ENCODE measurements around the gene LONP1. TPM values are rescaled to one million over a fixed set of nuclear protein-coding genes. Genes with fewer than 3 reads are reported as not detected.
"Not testable (repeated sequence)": the region's sequence is repeated elsewhere in the genome, so short reads cannot be mapped to it uniquely, and the experiment has no call there.

LONP1 gene, protein sequence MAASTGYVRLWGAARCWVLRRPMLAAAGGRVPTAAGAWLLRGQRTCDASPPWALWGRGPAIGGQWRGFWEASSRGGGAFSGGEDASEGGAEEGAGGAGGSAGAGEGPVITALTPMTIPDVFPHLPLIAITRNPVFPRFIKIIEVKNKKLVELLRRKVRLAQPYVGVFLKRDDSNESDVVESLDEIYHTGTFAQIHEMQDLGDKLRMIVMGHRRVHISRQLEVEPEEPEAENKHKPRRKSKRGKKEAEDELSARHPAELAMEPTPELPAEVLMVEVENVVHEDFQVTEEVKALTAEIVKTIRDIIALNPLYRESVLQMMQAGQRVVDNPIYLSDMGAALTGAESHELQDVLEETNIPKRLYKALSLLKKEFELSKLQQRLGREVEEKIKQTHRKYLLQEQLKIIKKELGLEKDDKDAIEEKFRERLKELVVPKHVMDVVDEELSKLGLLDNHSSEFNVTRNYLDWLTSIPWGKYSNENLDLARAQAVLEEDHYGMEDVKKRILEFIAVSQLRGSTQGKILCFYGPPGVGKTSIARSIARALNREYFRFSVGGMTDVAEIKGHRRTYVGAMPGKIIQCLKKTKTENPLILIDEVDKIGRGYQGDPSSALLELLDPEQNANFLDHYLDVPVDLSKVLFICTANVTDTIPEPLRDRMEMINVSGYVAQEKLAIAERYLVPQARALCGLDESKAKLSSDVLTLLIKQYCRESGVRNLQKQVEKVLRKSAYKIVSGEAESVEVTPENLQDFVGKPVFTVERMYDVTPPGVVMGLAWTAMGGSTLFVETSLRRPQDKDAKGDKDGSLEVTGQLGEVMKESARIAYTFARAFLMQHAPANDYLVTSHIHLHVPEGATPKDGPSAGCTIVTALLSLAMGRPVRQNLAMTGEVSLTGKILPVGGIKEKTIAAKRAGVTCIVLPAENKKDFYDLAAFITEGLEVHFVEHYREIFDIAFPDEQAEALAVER
- 53.5 and 54.0 TPM in 2 replicates for total RNA-seq (2014; rRNA removed; shearing (Covaris generic))

DNA sequence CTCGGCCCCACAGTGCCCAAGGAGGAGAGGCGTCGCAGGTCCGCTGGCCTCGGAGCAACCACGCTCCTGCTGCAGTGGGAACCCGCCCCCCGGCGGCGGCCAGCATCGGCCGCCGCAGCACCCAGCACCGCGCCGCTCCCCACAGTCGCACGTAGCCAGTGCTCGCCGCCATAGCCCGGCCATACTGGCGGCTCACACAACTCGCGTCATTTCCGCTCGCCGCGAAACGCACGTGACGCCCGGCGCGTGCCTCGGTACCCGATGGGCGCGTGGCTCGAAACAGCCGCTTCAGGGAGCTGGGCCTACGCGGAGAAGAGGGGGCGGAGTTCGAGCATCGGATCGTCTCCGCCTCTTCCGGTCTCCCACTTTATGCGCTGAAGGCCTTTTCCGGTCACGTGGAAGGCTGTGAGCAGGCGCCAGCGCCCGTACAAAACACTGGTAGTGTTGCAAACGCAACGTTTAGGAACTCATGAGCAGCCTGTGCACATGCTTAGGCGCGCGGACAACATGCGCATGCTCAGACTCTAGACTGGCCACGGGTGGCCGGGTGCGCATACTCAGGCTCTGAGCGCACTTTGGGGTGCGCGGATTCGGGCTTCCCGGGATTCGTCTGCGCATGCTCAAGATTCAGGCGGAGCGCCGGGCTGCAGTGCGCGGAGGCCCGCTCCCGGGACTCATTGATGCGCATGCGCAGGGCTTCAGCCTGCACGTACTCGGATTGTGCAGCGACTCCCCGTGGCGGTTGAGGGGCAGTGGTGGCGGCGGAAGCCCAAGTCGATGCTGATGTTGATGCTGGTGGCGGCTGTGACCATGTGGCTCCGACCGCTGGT is at the start of gene LONP1, which contains the start of gene CATSPERD:
TSS of gene LONP1 (minus strand) at position 186 of the 830 bp plus-strand sequence. CDS start at position 172, 14 bp downstream.
TSS of gene CATSPERD (plus strand) at position 677 of the 830 bp plus-strand sequence. CDS start at position 778, 101 bp downstream.
- Histone ChIP-seq H3K27me3 (no peaks in the 10 kb centered on the region), H3K4me3 (peak within 1 kb of the TSS; percentile 79), H3K4me1 (peaks cover 4% of the 10 kb centered on the region; the same call in 1 of the 2 replicates), H3K9me3 (replicated peaks) (no peaks in the 10 kb centered on the region), H3K36me3 (0 out of 2 replicates have a peak, but pooled peaks cover 3% of the 10 kb centered on the region), H3K27ac (peak within 1 kb of the TSS; percentile 77)
- DNase-seq = peak; percentile 98

DNA sequence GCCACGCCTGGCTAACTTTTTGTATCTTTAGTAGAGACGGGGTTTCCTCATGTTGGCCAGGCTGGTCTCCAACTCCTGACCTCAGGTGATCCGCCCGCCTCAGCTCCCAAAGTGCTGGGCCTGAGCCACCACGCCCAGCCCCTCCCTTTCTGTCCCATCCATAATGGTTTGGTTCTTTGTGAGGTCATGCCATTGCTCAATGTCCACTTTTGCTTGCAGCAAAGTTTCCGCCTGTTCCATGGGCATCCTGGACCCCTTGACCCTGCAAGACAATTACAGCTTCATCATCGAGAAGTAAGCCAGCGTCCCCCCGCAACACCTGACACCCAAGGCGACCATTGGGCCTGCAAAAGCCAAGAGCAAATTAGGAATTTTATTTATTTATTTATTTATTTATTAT is 48.0 kb upstream of the LONP1 start:
- Histone ChIP-seq H3K27ac (no peak overlapping the region), H3K36me3 (no peaks in the 10 kb centered on the region), H3K27me3 (no peaks in the 10 kb centered on the region), H3K4me1 (no peaks in the 10 kb centered on the region), H3K9me3 (replicated peaks) (no peaks in the 10 kb centered on the region), H3K4me3 (no peak overlapping the region)
- DNase-seq = no peak

GRCh38 chr19:5765220-5765619 is 45.3 kb upstream of the LONP1 start:
- Histone ChIP-seq H3K4me1 (no peaks in the 10 kb centered on the region), H3K27ac (no peak overlapping the region)

DNA sequence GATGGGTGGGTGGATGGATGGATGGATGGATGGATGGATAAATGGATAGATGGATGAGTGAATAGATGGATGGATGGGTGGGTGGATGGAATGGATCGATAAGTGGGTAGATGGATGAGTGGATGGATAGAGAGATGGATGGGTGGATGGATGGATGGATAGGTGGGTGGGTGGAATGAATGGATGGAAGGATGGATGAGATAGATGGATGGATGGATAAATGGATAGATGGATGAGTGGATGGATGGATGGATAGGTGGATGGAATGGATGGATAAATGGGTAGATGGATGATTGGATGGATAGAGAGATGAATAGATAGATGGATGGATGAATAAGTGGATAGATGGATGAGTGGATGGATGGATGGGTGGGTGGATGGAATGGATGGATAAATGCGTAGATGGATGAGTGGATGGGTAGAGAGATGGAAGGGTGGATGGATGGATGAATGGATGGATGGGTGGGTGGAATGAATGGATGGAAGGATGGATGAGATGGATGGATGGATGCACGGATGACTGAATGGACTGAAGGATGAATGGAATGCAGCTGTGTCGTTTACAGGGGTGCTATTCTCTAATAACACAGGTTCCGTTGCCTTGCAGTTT is 42.8 kb upstream of the LONP1 start:
- Histone ChIP-seq H3K9me3 (replicated peaks) (no peaks in the 10 kb centered on the region), H3K27ac (no peak overlapping the region), H3K36me3 (no peaks in the 10 kb centered on the region), H3K4me1 (no peaks in the 10 kb centered on the region), H3K27me3 (no peaks in the 10 kb centered on the region), H3K4me3 (no peak overlapping the region)
- DNase-seq = no peak

More at GRCh38 chr19:5765220-5765619, 45.3 kb upstream of the LONP1 start:
- no peak overlapping the region for H3K4me3 ChIP-seq
- no peaks in the 10 kb centered on the region for H3K9me3 ChIP-seq (replicated peaks)
- H3K36me3 ChIP-seq = no peaks in the 10 kb centered on the region
- DNase-seq = no peak
- no peaks in the 10 kb centered on the region for H3K27me3 ChIP-seq

- Histone ChIP-seq H3K36me3 (no peaks in the 10 kb centered on the region), H3K4me1 (no peaks in the 10 kb centered on the region), H3K9me3 (replicated peaks) (no peaks in the 10 kb centered on the region), H3K4me3 (no peak overlapping the region), H3K27me3 (no peaks in the 10 kb centered on the region), H3K27ac (no peak overlapping the region)
- DNase-seq = peak in 1 of 2 experiments; percentile 20
Measured at GRCh38 chr19:5753743-5754142, 33.8 kb upstream of the LONP1 start.

GRCh38 chr19:5751709-5752108 is 31.8 kb upstream of the LONP1 start:
- no peak overlapping the region for H3K27ac ChIP-seq
- H3K4me3 ChIP-seq = no peak overlapping the region
- H3K9me3 ChIP-seq (replicated peaks) = no peaks in the 10 kb centered on the region
- no peak for DNase-seq
- no peaks in the 10 kb centered on the region for H3K4me1 ChIP-seq
- no peaks in the 10 kb centered on the region for H3K36me3 ChIP-seq
- H3K27me3 ChIP-seq = no peaks in the 10 kb centered on the region

GRCh38 chr19:5749505-5749904 is 29.6 kb upstream of the LONP1 start:
- no peak overlapping the region for H3K4me3 ChIP-seq
- H3K9me3 ChIP-seq (replicated peaks) = no peaks in the 10 kb centered on the region
- DNase-seq = no peak
- no peaks in the 10 kb centered on the region for H3K36me3 ChIP-seq
- no peaks in the 10 kb centered on the region for H3K27me3 ChIP-seq
- no peak overlapping the region for H3K27ac ChIP-seq
- no peaks in the 10 kb centered on the region for H3K4me1 ChIP-seq

GRCh38 chr19:5748920-5749319 is 29.0 kb upstream of the LONP1 start:
- H3K4me1 ChIP-seq; H3K4me3 ChIP-seq; H3K36me3 ChIP-seq; H3K27ac ChIP-seq; H3K9me3 ChIP-seq (replicated peaks); H3K27me3 ChIP-seq: not testable (repeated sequence)
- peak in 1 of 2 experiments; percentile 13 for DNase-seq

GRCh38 chr19:5744999-5745398 is 25.1 kb upstream of the LONP1 start:
- H3K27ac ChIP-seq = not testable (repeated sequence)

DNA sequence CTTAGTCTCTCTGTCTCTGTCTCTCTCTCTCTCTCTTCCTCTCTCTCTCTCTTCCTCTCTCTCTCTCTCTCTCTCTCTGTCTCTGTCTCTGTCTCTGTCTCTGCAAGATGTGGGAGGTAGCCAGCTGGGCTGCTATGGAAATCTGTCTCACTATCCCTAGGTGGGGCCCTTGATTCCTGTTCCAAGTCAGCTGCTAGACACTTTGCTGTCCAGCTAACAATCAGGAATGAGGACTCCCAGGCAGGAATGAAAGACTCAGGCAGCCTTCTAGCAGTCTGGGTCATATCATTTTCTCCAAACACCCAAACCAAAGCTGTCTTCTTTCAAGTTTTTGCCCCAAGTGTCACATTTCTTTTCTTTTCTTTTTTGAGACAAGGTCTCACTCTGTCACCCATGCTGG is 23.7 kb upstream of the LONP1 start:
- DNase-seq = peak in 1 of 2 experiments; percentile 7
- Histone ChIP-seq H3K36me3 (no peaks in the 10 kb centered on the region), H3K4me3 (no peak overlapping the region), H3K27me3 (no peaks in the 10 kb centered on the region), H3K9me3 (replicated peaks) (no peaks in the 10 kb centered on the region), H3K4me1 (no peaks in the 10 kb centered on the region), H3K27ac (no peak overlapping the region)

More at GRCh38 chr19:5744999-5745398, 25.1 kb upstream of the LONP1 start:
- H3K36me3 ChIP-seq; H3K4me1 ChIP-seq; H3K9me3 ChIP-seq (replicated peaks); DNase-seq; H3K27me3 ChIP-seq; H3K4me3 ChIP-seq: not testable (repeated sequence)

DNA sequence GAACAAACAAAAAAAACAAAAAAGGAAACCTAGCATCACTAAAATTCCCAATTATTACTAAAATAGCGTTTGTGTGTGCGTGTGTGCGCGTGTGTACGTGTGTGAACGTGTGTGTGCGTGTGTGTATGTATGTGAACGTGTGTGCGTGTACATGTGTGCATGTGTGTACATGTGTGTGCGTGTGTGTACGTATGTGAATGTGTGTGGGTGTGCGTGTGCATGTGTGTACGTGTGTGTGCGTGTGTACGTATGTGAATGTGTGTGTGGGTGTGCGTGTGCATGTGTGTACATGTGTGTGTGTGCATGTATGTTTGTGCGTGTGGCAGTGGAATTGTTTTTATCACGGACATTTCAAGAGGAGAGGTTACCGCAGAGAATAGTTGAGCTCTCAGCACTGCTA is 22.1 kb upstream of the LONP1 start:
- no peaks in the 10 kb centered on the region for H3K9me3 ChIP-seq (replicated peaks)
- H3K4me1 ChIP-seq = no peaks in the 10 kb centered on the region
- H3K4me3 ChIP-seq = no peak overlapping the region
- no peaks in the 10 kb centered on the region for H3K27me3 ChIP-seq
- no peaks in the 10 kb centered on the region for H3K36me3 ChIP-seq
- no peak overlapping the region for H3K27ac ChIP-seq
- DNase-seq = no peak

- Histone ChIP-seq H3K27ac (no peak overlapping the region), H3K4me1 (no peaks in the 10 kb centered on the region), H3K36me3 (no peaks in the 10 kb centered on the region), H3K9me3 (replicated peaks) (no peaks in the 10 kb centered on the region), H3K27me3 (no peaks in the 10 kb centered on the region), H3K4me3 (no peak overlapping the region)
- DNase-seq = no peak
Measured at GRCh38 chr19:5738423-5738822, 18.5 kb upstream of the LONP1 start.

DNA sequence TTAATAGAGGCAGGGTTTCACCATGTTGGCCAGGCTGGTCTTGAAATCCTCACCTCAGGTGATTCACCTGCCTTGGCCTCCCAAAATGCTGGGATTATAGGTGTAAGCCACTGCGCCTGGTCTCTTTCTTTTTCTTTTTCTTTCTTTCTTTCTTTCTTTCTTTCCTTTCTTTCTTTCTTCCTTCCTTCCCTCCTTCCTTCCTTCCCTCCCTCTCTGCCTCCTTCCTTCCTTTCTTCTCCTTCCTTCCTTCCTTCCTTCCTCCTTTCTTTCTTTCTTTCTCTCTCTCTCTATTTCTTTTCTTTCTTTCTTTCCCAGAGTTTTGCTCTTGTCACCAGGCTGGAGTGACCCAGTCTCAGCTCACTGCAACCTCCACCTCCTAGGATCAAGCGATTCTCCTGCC is 13.2 kb upstream of the LONP1 start:
- H3K36me3 ChIP-seq; H3K9me3 ChIP-seq (replicated peaks); H3K27me3 ChIP-seq; H3K4me1 ChIP-seq; H3K27ac ChIP-seq; H3K4me3 ChIP-seq; DNase-seq: not testable (repeated sequence)
